SJSA1 (cell line): ENCODE measurements around the gene CAB39. TPM values are rescaled to one million over a fixed set of nuclear protein-coding genes. Genes with fewer than 3 reads are reported as not detected.
"Not testable (repeated sequence)": the region's sequence is repeated elsewhere in the genome, so short reads cannot be mapped to it uniquely, and the experiment has no call there.

Source experiments
- DNase-seq, 2 experiments: peaks; one replicate each; pipeline ENCODE4 v3.0.0-alpha.2; 2015 to 2020; ENCODE audit warnings: low spot score in 2 of 2, low read depth in 1 of 2
- H3K27ac ChIP-seq: fragments of 250-450 bp; sonication (Bioruptor Pico); 2 replicates; pipeline ENCODE4 v1.5.1; 2020; ENCODE audit warnings: mild to moderate bottlenecking, moderate library complexity
- H3K27me3 ChIP-seq: fragments of 250-450 bp; sonication (Bioruptor Pico); replicated peaks from 2 replicates; pipeline ENCODE4 v1.5.1; 2020; ENCODE audit warnings: mild to moderate bottlenecking, moderate library complexity
- H3K36me3 ChIP-seq: fragments of 250-450 bp; sonication (Bioruptor Pico); 2 replicates; pipeline ENCODE4 v1.5.1; 2020; ENCODE audit warnings: mild to moderate bottlenecking
- H3K4me1 ChIP-seq: fragments of 250-450 bp; sonication (Bioruptor Pico); replicated peaks from 2 replicates; pipeline ENCODE4 v1.6.1; 2021; ENCODE audit warnings: mild to moderate bottlenecking
- H3K4me3 ChIP-seq: fragments of 250-450 bp; sonication (Bioruptor Pico); 2 replicates; pipeline ENCODE4 v1.5.1; 2020; ENCODE audit warnings: mild to moderate bottlenecking
- H3K9me3 ChIP-seq: fragments of 250-450 bp; sonication (Bioruptor Pico); replicated peaks from 2 replicates; pipeline ENCODE4 v1.5.1; 2020; ENCODE audit warnings: mild to moderate bottlenecking
- total RNA-seq: library from RNA; depleted of rRNA; stranded (reverse); fragments of >200 nt; shearing (Covaris generic); gene quantifications from 2 replicates; pipeline ENCODE4 v1.2.3, GENCODE V29; 2014

The CAB39 gene
- total RNA-seq, 1 experiment from 2014 or later, result 108 TPM

DNA sequence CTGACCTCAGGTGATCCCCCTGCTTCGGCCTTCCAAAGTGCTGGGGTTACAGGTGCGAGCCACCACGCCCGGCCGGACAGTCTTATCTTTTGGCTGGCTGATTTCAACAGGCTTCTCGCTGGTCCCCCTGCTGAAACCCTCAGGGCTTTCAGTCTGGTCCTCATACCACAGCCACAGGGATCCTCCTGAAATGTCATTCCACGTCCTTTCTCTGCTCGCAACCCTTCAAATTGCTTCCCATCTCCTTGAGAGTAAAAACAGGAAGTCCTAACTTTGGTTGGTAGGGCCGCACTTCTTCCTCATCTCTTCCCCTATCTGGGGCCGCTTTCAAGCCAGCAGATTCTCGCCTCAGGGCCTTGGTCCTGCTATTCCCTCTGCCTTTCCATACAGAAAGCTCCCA is 1.4 kb upstream of the CAB39 start:
- Histone ChIP-seq H3K9me3 (peaks cover 9% of the 10 kb centered on the region), H3K36me3 (peaks cover 29% of the 10 kb centered on the region), H3K27me3 (no peaks in the 10 kb centered on the region), H3K4me1 (peaks cover 20% of the 10 kb centered on the region), H3K4me3 (no peak overlapping the region), H3K27ac (no peak overlapping the region)
- DNase-seq, result no peak

DNA sequence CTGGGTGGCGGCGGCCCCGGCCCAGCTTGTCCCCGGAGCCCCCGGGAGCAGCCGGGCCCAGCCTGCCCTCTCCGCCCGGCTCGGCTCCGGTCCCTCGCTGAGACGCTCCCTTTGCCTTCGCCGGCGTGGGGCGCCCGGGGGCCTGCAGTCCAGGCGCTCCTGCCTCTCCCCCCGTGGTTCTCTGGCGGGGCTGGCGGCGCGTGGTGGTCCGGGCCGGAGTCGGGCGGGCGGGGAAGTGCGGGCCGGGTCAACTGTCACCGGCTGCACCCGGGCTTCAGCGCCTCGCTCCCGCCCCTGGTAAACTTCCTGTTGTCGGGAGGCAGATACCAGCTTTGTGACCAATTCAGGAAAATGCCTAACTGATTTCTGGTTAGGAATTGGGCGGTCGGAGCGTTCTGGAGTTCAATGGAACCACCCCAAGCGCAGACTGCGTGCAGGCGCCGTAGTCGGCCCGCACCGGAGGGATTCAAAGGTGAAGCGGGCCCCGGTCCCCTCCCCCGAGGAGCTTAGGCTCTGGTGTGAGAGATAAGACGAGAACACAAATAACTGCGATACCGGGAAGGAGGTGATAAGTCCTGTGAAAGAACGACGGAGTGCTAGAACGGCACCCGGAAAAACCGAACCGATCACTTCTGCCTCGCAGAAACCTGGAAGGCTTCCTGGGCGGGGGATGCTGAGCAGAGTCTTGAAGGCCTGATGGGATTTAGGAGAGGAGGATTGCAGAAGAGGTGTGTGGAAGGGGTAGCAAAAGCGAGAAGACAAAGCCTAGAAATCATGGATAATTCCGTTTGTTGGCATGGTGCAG is 891 bp downstream of the CAB39 start:
- H3K27ac ChIP-seq, result peak overlapping the region; percentile 88
- H3K36me3 ChIP-seq, result peaks cover 29% of the 10 kb centered on the region
- H3K4me3 ChIP-seq, result peak overlapping the region; percentile 99
- peak in 1 of 2 experiments; percentile 71 for DNase-seq
- peaks cover 9% of the 10 kb centered on the region for H3K9me3 ChIP-seq
- peaks cover 25% of the 10 kb centered on the region for H3K4me1 ChIP-seq
- H3K27me3 ChIP-seq, result no peaks in the 10 kb centered on the region

- Histone ChIP-seq H3K9me3 (peaks cover 9% of the 10 kb centered on the region), H3K27me3 (no peaks in the 10 kb centered on the region), H3K4me3 (peak overlapping the region; percentile 99), H3K27ac (peak overlapping the region; percentile 88), H3K36me3 (peaks cover 29% of the 10 kb centered on the region), H3K4me1 (peaks cover 25% of the 10 kb centered on the region)
- peak; percentile 52 to 79 for DNase-seq
These were observed 1.5 kb downstream of the CAB39 start for GRCh38 chr2:230714136-230714480.

GRCh38 chr2:230715201-230715600 is 2.6 kb downstream of the CAB39 start:
- H3K4me3 ChIP-seq, result no peak overlapping the region
- no peak for DNase-seq

DNA sequence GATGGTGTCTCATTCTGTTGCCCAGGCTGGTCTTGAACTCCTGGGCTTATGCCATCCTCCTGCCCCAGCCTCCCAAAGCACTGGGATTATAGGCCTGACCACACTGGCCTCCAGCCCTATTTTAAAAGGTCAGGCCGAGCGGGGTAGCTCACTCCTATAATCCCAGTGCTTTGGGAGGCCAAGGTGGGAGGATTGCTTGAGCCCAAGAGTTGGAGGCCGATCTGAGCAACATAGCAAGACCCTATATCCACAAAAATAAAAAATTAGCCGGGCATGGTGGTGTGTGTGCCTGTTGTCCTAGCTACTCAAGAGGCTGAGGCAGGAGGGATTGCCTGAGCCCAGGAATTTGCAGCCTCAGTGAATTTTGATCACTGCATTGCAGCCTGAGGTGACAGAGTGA is 3.9 kb downstream of the CAB39 start:
- Histone ChIP-seq H3K36me3 (peaks cover 47% of the 10 kb centered on the region), H3K27me3 (no peaks in the 10 kb centered on the region), H3K4me1 (peaks cover 31% of the 10 kb centered on the region), H3K9me3 (peaks cover 9% of the 10 kb centered on the region), H3K4me3 (no peak overlapping the region), H3K27ac (no peak overlapping the region)
- no peak for DNase-seq

More at GRCh38 chr2:230715201-230715600, 2.6 kb downstream of the CAB39 start:
- H3K9me3 ChIP-seq, result peaks cover 9% of the 10 kb centered on the region
- H3K4me1 ChIP-seq, result peaks cover 25% of the 10 kb centered on the region
- no peaks in the 10 kb centered on the region for H3K27me3 ChIP-seq
- peak overlapping the region; percentile 24; the same call in 1 of the 2 replicates for H3K27ac ChIP-seq
- peaks cover 33% of the 10 kb centered on the region for H3K36me3 ChIP-seq

GRCh38 chr2:230717600-230717999 is 5.0 kb downstream of the CAB39 start:
- H3K9me3 ChIP-seq, result peaks cover 6% of the 10 kb centered on the region
- peaks cover 48% of the 10 kb centered on the region for H3K36me3 ChIP-seq
- no peaks in the 10 kb centered on the region for H3K27me3 ChIP-seq
- no peak overlapping the region for H3K4me3 ChIP-seq
- H3K27ac ChIP-seq, result no peak overlapping the region
- DNase-seq, result no peak
- H3K4me1 ChIP-seq, result peaks cover 28% of the 10 kb centered on the region

GRCh38 chr2:230719340-230719739 is 6.7 kb downstream of the CAB39 start:
- no peaks in the 10 kb centered on the region for H3K9me3 ChIP-seq
- DNase-seq, result no peak
- H3K27me3 ChIP-seq, result no peaks in the 10 kb centered on the region
- H3K4me1 ChIP-seq, result peaks cover 28% of the 10 kb centered on the region
- H3K36me3 ChIP-seq, result peaks cover 46% of the 10 kb centered on the region
- no peak overlapping the region for H3K4me3 ChIP-seq
- no peak overlapping the region for H3K27ac ChIP-seq

GRCh38 chr2:230721712-230722111 is 9.1 kb downstream of the CAB39 start:
- H3K4me3 ChIP-seq, result no peak overlapping the region
- peaks cover 44% of the 10 kb centered on the region for H3K36me3 ChIP-seq
- no peaks in the 10 kb centered on the region for H3K27me3 ChIP-seq
- H3K27ac ChIP-seq, result no peak overlapping the region
- H3K9me3 ChIP-seq, result no peaks in the 10 kb centered on the region
- no peak for DNase-seq
- peaks cover 12% of the 10 kb centered on the region for H3K4me1 ChIP-seq

- Histone ChIP-seq H3K9me3 (no peaks in the 10 kb centered on the region), H3K4me1 (peaks cover 12% of the 10 kb centered on the region), H3K36me3 (peaks cover 44% of the 10 kb centered on the region), H3K27ac (no peak overlapping the region), H3K27me3 (no peaks in the 10 kb centered on the region), H3K4me3 (no peak overlapping the region)
- DNase-seq, result no peak
These were observed 9.7 kb downstream of the CAB39 start for GRCh38 chr2:230722207-230722885.

DNA sequence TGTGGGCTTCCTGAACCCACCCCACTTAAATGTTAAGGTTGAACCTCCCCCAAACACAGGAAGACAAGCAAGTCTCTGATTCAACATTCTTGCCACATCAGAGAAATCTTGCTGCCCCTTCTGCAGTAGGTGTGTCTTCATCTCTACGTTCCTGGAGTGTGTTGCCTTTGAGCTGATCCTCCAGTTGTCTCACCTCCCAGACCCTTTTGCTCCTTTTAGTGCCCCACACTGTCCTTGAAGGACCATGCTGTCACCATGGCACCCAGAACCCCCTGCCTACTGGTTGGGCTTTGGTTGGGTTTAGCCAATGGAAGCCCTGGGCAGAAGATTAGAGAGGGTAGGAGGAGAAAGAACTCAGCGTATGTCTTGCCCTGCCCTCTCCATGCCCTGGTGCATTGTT is 10.7 kb downstream of the CAB39 start:
- no peak for DNase-seq
- no peaks in the 10 kb centered on the region for H3K9me3 ChIP-seq
- H3K27me3 ChIP-seq, result no peaks in the 10 kb centered on the region
- no peak overlapping the region for H3K4me3 ChIP-seq
- peaks cover 7% of the 10 kb centered on the region for H3K4me1 ChIP-seq
- peaks cover 48% of the 10 kb centered on the region for H3K36me3 ChIP-seq
- no peak overlapping the region for H3K27ac ChIP-seq

DNA sequence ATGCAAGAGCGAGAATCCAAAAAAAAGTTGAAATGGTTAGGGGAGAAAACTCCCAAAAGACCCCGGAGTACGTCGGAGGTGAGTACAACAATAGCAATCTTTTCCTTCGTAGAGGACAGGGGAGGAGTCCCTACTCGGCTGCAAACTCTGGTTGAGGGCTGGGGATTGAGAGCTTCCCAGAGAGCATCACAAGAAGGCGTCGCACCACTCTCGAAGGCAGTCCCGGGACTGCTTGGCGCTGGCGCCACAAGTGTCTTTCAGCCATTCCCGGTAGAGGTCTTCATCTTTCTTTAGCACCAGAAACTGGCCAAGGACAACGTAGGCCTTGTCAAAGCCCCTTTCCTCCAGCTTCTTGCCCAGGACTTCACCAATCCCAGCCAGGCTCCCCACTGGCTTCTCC is 12.3 kb downstream of the CAB39 start:
- H3K27ac ChIP-seq, result not testable (repeated sequence)

DNA sequence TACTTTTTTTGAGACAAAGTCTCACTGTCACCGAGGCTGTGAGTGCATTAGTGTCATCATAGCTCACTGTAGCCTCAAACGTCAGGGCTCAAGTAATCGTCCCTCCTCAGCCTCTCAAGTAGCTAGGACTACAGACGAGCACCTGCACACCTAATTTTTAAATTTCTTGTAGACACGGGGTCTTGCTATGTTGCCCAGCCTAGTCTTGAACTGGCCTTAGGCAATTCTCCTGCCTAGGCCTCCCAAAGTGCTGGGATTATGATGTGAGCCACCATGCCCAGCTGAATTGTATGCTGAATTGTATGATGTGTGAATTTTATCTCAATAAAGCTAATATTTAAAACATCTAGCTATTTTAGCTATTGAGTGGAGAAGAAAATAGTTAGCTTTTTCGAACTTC is 18.9 kb downstream of the CAB39 start:
- Histone ChIP-seq H3K27ac (no peak overlapping the region), H3K9me3 (no peaks in the 10 kb centered on the region), H3K27me3 (no peaks in the 10 kb centered on the region), H3K4me1 (no peaks in the 10 kb centered on the region), H3K4me3 (no peak overlapping the region), H3K36me3 (peaks cover 23% of the 10 kb centered on the region)
- DNase-seq, result no peak

More for the DNA sequence above, 12.3 kb downstream of the CAB39 start:
- peaks cover 53% of the 10 kb centered on the region for H3K36me3 ChIP-seq
- not testable (repeated sequence) for H3K9me3 ChIP-seq, DNase-seq, H3K27me3 ChIP-seq, H3K4me1 ChIP-seq, H3K4me3 ChIP-seq

GRCh38 chr2:230732914-230733401 is 20.3 kb downstream of the CAB39 start:
- peaks cover 25% of the 10 kb centered on the region for H3K36me3 ChIP-seq
- H3K4me1 ChIP-seq, result peaks cover 8% of the 10 kb centered on the region
- DNase-seq, result no peak
- no peaks in the 10 kb centered on the region for H3K27me3 ChIP-seq
- no peak overlapping the region for H3K4me3 ChIP-seq
- no peaks in the 10 kb centered on the region for H3K9me3 ChIP-seq
- no peak overlapping the region for H3K27ac ChIP-seq
